Keratinocyte (primary cell): ENCODE results near the gene C2orf76.

ENCODE experiments used
- CTCF ChIP-seq, 3 experiments: IDR thresholded peaks in 1 of 3; conservative IDR thresholded peaks in 1 of 3; optimal IDR thresholded peaks in 1 of 3; 2 replicates in 2 of 3; 3 replicates in 1 of 3; pipeline versions ENCODE3 to v1.5.1; 2011; ENCODE audit warnings: low read length in 3 of 3, mild to moderate bottlenecking in 3 of 3, moderate library complexity in 2 of 3, control low read depth in 1 of 3, inconsistent platforms in 1 of 3; ENCODE audit not compliant: insufficient read depth in 2 of 3; ENCODE audit errors: extremely low read depth in 1 of 3
- EZH2 ChIP-seq: IDR thresholded peaks from one replicate; pipeline ENCODE4 v1.6.1; 2012; ENCODE audit warnings: inconsistent platforms, mild to moderate bottlenecking, low read length, moderate library complexity

GRCh38 chr2:119333360-119333759, 33.3 kb downstream of the C2orf76 start:
- TF ChIP-seq CTCF (optimal IDR thresholded peaks at IDR 0.05 in 1 of 3, IDR thresholded peaks at IDR 0.05 in 1 of 3, conservative IDR thresholded peaks at IDR 0.05 in 1 of 3; ENCODE audit: extremely low read depth in 1 of 3, insufficient read depth in 2 of 3, low read length in 3 of 3): no peak
- TF ChIP-seq EZH2: no peak
